Caki2 (cell line): Measurements from ENCODE around the gene GLI3. TPM values are rescaled to one million over a fixed set of nuclear protein-coding genes. Genes with fewer than 3 reads are reported as not detected.

ENCODE experiments used
- DNase-seq: peaks from one replicate; pipeline ENCODE4 v3.0.0-alpha.2; 2015; ENCODE audit warnings: low read depth
- in situ Hi-C: cut with HindIII; loops from 2 replicates; pipeline ENCODE4 v1.10.0; 2016; ENCODE audit warnings: low sequenced_read_pairs, low pct_unique_long_range_greater_than_20kb, mixed read lengths
- total RNA-seq: library from RNA; depleted of rRNA; stranded (reverse); fragments of >200 nt; shearing (Covaris generic); gene quantifications from 2 replicates; pipeline ENCODE4 v1.2.3, GENCODE V29; 2014; ENCODE audit warnings: low replicate concordance

GLI3 gene
- total RNA-seq, 1 experiment from 2014 or later: 1.8 TPM

DNA sequence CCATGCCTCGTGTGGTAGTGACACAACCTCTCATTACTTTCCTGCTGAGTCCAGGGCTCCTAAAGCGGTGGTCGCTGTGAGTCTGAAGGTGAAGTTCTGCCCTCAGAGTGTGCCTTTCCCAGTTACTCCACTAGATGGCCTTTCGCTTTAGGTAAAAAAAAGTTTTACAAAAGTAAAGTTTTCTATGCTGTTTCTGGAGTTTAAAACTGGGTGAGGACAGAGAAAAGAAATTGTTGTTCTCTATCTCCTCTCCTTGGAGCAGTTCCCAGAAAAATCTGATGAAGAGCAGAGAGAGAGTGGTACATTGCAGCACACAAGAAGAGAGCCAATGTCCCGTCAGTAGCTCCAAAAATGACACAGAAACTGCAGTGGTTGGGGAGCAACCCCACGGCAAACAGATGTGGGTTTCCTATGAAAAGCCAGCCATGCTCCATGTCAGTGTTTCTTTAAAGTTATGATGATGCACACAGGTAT is 257.1 kb downstream of the GLI3 start:
- in situ Hi-C loops: no loop called here
- DNase-seq: peak; percentile 23

DNA sequence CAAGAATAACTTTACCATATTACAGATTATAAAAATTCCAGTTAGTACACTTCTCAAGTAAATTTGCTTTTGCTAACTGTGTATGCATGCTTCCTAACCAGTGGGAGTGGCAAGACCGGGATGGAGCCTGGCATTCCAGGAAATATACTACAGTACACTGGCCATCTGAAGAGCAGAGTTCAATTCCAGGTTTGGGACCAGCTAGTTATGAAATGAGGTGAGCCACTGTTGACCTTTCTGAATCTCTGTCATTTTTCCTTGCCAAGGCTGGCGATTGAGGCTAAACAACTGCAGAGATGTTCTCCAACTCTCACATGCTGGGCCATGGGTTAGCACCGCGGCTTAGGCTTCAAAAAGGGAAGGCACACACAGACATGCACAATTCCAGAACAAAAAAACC is 258.2 kb downstream of the GLI3 start:
- no peak for DNase-seq
- in situ Hi-C loops: no loop called here

DNA sequence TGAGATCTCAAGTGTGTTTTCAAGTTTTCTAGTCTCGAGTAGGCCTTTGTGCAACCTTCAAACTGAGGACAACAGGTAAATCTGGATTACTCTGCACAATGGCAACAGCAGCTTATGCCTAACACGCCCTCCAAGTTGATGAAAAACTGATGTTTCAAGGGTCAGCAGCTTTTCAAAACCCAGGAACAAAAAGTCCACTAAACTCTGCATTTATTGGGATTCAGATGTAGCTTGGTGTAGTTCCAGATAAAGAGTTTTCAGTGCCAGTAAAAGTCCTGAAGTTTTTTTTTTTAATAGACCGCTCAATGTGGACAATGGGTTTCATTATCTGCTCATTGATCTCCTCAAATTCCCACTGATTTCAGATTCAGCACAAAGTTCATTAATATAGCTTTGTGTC is 259.3 kb downstream of the GLI3 start:
- in situ Hi-C loops: no loop called here
- DNase-seq: no peak

DNA sequence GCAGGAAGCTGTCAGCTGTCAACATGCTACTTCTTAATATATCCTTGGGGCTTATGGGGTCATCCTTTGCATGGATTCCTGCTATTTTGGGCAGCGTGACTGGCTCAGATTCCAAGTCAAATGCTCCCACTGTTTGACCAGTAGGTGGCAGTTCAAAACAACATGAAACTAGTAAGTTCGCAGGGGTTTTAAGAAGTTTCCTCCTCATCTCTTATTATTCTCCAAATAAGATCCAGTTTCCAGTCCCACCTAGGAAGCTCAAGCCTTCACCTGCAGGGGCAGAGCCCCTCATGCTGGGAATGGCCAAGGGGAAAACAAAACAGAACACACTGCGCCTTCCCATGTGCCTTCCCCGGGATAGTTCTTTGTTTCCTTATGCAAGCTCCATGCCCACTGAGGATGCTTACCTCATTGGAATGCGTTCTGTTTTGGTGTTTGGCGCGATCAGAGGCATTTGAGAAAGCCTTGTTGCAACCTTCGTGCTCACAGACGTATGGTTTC is 259.8 kb downstream of the GLI3 start:
- in situ Hi-C loops: no loop called here

DNA sequence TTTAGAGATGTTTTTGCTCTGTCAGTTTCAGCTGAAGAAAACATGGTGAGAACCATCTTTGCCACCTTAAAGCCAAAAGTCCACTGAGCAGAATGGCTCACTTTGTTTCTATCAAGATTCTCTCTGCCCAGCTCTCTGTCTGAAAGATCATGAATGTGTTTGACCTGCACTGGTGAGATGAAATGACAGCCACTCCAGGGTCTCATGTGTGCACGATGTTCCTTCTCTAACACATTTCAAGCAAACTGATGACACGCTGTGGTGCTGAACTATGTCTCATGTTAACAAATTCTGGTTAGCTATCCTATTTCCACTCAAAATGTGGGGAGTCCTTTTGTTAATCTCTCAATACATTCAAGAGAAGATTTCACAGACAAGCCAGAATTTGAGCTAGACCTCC is 260.6 kb downstream of the GLI3 start:
- in situ Hi-C loops: no loop called here

More for the DNA sequence above, 259.8 kb downstream of the GLI3 start:
- DNase-seq: peak; percentile 48

DNA sequence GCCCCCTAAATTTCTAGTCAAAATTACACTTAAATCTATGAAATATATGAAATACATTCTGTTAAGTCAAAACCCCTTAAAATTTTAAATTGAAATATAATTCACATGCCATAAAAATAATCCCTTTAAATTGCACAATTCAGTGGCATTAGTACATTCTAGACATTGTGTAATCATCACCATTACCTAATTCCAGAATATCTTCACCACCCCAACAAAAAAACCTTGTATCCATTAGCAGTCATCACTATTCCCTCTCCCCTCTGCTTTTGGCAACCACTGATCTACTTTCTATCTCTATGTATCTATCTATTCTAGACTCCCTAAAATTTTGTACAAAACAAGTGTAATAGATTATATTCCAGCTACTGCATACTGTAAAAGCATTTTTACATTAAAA is 261.2 kb downstream of the GLI3 start:
- in situ Hi-C loops: no loop called here
- DNase-seq: no peak

More for the DNA sequence above, 260.6 kb downstream of the GLI3 start:
- DNase-seq: no peak

DNA sequence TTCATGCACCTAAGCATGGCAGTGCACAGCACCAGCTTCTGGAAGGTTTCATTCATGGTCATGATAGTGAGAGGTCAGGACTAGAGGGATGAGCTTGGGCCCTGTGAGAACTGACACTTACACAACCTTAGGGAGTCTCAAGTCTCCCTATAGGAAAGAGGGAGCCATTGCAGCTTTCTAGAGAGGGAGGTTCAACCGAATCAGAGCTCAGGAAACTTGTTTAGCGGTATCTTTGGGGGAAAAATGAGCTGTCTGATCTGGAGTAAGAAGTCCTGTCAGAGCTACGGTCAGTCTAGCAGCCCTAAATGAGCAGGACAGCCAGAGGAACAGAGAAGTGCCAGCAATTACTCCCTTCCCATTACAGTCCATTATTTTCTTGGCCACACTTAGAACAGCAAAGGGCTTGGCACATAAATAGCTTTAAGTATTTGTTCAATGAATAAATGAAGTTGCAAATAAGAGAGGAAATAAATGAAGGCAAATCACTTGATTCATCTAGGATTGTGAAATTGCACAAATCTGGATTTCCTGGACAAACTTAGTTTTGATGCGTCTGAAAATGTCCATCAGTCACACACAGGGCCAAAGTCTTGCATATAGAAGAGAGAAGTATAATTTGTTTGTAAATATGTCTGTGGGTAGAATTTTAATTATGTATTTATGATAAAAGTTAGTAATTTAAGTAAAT is 262.0 kb downstream of the GLI3 start:
- in situ Hi-C loops: no loop called here
- no peak for DNase-seq

DNA sequence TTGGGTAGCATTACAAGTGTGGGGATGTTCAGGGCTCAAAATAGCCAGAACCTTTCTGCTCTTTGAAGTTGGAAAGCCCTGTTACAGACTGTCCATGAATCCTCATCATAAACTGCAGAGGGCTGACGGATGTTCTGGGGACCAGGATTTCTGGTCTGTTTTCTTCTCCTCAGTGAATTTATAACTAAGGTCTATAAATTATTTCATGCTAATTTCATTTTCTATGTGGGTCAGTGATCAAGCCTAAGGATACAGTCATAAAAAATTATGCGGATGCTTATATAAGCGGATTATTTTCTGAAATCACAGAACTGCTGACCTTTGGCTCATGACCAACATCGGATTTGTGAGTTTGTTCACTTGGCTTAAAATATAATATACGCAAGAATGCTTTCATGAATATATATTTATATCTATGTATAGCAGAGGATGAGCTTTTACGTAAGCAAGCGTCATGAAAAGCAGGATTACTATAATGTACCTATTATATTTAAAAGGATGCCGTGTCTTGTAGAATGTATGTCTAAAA is 263.7 kb downstream of the GLI3 start:
- in situ Hi-C loops: no loop called here
- DNase-seq: no peak

DNA sequence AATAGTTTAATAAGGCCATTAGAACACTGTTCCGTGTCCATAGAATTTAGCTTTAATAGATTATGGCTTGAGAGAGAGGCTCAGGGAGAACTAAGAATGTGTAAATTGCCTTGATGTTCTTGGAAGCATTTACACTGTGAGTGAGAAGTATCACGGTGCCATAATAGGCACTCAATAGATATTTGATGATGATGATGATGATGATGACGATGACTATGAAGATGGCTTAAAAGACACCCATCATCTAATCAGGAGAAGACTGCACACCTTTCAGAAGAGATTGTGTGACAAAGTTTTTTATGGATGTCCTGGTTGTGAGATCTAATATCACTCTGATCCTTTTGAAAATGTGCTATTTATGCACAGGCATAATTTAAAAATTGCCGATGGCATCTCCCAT is 264.2 kb downstream of the GLI3 start:
- in situ Hi-C loops: no loop called here
- no peak for DNase-seq

DNA sequence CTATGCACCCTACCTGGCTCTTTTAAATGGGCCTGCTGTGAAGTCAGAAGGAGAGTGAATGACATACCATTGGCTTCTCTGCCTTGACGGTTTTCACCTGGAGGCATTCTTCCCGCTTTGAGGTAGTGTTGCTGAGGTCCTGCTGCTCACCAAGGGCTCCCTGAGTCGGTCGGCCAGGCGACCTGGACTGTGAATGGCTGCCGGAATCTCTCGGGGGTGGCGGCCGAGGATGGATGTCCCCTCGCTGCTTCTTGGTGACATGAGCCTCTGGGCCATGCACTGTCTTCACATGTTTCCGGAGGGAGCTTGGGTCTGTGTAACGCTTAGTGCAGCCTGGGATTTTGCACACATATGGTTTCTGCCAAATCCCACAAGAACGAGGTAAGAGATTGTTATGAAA is 264.7 kb downstream of the GLI3 start:
- DNase-seq: no peak
- in situ Hi-C loops: no loop called here

DNA sequence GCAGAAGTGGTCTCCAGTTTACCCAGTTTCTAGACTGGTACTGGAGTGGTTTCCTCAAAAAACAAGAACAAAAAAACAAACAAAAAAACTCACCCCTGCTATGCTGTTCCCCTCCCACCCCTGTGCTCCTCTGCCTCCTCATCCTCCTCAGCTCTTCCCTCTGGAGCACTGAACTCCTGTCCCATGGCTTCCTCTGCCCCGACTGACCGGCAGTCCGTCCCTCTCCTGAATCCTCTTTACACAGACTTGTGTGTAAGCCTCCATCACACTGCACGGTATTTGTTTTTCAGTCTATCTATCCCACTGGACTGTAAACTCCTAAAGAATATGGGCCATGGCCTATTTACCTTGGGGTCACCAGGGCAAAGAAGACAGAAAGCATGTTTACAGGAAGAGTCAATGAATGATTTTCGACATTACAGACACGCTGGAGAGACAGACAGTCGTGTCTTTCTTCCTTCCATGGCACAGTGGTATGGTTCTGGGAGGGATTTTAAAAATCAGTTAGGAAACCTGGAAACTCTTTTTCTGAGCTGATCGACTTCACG is 265.3 kb downstream of the GLI3 start:
- no peak for DNase-seq
- in situ Hi-C loops: no loop called here

DNA sequence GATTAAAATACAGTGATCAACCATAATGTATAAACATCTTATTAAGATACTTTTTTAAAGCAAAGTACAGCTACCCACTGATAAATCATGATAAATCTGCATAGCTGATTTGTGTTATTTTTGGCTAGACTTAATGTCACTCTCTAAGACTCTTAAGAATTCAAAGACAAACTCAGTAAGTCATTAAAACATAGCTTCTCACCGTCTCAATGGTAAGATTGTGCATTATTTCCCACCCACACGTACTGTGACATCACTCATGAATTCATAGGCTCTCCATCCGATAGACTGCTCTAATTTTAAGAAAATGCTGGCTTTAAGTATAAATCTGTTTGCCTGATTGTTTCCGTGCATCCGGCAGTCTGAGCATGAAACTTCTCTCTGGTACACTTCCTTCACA is 266.1 kb downstream of the GLI3 start:
- DNase-seq: no peak
- in situ Hi-C loops: no loop called here

DNA sequence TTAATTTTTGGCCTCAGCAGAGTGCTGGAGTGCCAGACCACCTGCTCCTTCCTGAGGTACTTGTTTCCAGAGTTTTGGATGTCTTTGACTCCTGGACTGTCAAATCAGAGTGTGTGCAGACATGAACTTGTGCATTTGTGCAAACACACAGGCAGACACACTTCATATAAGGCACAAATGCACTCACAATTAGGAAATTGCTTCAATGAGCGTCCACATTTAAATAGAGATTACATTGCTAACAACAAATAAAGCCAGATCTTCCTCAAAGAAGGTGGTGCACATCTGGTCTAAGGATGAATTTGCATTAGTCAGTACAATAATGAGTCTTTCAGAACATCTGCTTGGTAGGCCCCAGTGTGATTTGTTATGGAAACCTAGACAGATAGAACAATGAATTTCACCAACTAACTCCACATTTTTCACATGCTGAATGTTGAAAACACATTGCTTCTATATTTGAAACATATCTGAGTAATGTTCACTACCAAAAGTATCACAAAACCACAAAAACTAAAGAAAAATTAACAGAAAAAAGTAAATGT is 267.4 kb downstream of the GLI3 start:
- DNase-seq: no peak
- in situ Hi-C loops: no loop called here

DNA sequence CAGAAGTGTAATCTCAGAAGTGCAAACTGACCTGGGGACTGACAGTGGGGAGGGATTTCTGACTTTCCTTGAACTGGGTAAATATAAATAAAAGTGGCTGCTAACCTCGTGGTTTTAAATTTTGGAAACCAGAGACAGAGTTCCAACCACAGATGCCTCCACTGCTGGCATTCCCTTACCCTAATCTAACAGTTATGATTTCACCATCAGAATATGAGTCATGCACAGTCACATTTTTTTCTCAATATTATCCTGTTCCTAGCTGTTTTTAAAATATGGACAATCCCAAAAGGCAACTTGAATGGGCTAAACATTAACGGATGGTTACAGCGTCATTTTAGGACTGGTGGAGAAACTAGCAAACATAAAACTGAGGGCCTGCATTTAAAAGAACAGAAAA is 269.9 kb downstream of the GLI3 start:
- no peak for DNase-seq

DNA sequence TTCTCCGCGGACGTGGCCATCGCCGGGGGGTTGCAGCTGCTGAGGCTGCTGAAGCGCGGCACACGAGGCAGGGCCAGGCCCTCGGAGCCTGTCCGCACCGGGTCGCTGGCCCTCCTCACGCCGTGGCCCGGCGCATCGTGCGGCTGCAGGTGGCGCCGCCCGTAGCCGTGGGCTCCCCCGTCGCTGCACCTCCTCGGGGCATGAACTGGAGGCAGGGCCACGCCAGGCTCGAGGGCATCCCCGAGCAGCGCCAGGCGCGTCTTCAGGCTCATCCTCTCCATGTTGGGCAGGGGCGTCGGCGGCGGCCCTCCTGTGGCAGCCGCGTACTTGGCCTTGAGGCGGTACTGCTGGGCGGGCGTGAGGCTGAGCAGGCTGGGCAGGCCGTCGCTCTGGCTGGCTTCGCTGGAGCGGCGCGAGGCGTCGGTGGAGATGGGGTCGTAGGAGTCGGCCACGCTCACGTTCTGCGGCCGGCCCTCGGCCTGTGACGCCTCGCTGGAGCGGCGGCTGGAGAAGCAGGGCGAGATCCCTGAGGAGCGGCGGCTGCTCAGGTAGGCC is 271.0 kb downstream of the GLI3 start:
- no peak for DNase-seq
- in situ Hi-C loops: no loop called here

More for the DNA sequence above, 269.9 kb downstream of the GLI3 start:
- in situ Hi-C loops: no loop called here

DNA sequence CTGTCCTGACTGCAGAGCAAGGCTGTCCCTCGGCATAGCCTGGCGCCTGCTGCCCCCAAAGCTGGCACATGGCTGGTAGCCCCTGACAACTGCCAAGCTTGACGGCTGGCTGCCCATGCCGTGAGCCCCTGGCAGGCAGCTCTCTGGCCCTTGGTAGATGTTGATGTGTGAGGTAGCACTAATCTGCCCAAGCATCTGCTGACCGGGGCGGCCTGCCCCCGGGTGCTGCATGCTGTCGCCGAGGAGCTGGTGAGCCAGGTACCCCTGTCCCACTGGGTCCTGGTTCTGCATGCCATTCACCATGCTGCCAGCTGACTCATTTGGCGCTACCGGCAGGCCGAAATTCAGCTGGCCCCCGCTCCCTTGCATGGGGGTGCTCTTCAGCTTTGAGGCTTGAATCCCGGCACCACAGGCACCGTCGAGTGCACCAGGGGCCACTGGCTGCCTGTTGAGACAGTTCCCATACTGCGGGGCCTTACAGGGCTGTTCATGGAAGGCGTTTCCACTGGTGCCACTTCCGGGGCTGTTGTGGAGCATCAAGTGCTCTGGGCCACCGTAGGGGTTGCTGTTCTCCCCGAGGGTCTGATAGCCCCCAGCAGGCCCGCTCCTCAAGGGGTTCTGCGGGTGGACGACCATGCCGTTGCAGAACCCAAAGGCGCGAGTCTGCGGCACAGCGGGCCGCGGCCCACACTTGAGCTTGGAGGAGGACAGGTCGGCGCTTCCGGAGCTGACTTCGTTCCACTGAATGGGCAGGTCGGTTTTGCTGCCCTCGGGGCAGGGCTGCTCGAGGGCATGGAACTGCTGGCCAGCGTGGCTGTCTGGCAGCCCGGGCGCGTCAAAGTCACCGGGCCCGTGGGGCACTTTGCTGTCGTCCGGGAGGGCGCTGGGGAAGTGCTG is 271.9 kb downstream of the GLI3 start:
- DNase-seq: no peak
- in situ Hi-C loops: no loop called here

DNA sequence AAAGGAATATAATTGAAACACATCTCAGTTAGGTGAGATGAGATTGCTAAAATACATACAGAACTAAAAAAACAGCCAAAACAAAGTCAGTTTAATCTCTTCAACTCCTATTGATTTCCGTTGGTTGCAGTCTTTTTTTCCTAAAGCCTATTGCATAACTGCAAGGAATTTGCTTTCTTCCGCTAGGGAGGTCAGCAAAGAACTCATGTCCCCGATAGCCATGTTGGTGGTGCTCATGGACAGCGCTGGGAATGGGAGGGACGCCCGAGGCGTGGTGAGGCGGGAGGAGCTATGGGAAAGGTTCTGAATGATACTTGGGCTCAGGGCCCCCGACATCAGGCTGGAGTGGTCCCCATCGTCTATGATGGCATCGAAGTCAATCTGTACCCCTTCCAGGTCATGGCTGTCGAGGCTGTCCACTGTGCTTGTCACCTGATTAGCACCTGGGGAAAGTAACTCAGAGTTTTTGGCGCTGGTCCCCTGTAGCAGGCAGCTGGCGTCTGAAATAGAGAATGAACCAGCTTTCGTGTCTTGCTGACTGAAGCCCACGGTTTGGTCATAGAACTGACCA is 272.7 kb downstream of the GLI3 start:
- in situ Hi-C loops: no loop called here

DNA sequence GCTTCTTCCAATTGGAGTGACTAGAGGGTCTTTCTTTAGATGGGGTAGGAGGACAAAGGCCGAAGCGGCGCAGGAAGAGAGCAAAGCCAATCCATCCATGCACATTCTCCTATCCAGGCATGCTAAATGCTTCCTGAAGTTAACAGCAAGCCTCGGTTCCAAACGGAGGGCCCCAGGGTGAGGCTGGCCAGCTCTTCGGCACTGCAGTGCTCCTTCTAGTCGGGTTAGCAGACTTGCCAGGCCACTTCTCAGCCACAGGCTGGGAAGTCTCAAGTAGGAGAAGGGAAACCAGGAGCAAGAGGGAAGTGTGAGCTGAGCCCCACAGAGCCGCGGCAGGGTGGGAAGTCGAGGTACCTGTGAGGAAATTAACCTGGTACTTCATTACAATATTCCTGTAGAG is 280.3 kb downstream of the GLI3 start:
- in situ Hi-C loops: no loop called here
- DNase-seq: no peak

More for the DNA sequence above, 272.7 kb downstream of the GLI3 start:
- DNase-seq: no peak
